GM18907 (cell line): Measurements from ENCODE around the gene SLC38A11.

Source experiments
- ATAC-seq: cut with Tn5 transposase; IDR thresholded peaks from one replicate; pipeline ENCODE4 v1.9.1; 2021; ENCODE audit warnings: mild to moderate bottlenecking, moderate library complexity; ENCODE audit not compliant: unreplicated experiment

SLC38A11 gene

GRCh38 chr2:164846276-164846675, 109.0 kb downstream of the SLC38A11 start:
- no peak for ATAC-seq
